H9 (cell line): ENCODE results near the gene GBP3. TPM values are rescaled to one million over a fixed set of nuclear protein-coding genes. Genes with fewer than 3 reads are reported as not detected.

Experiments
- DNase-seq: peaks from one replicate; pipeline ENCODE4 v3.0.0-alpha.2; 2017
- H2AFZ ChIP-seq: one replicate; pipeline ENCODE4 v1.6.1; 2013; ENCODE audit warnings: mild to moderate bottlenecking, low read length, control low read depth, moderate library complexity
- H2AK5ac ChIP-seq: 2 replicates; pipeline ENCODE4 v1.6.1; 2013; ENCODE audit warnings: low read length, control low read depth, mixed read lengths; ENCODE audit not compliant: insufficient read length
- H2BK120ac ChIP-seq: one replicate; pipeline ENCODE4 v1.6.1; 2013; ENCODE audit warnings: low read depth, mild to moderate bottlenecking, low read length, control low read depth, inconsistent platforms; ENCODE audit not compliant: poor library complexity, severe bottlenecking
- H2BK12ac ChIP-seq: 2 replicates; pipeline ENCODE4 v1.6.1; 2013; ENCODE audit warnings: low read length, control low read depth, mixed read lengths, low read depth; ENCODE audit not compliant: insufficient read length
- H2BK15ac ChIP-seq: 2 replicates; pipeline ENCODE4 v1.6.1; 2013; ENCODE audit warnings: low read depth, low read length, control low read depth
- H2BK20ac ChIP-seq: one replicate; pipeline ENCODE4 v1.6.1; 2013; ENCODE audit warnings: low read depth, mild to moderate bottlenecking, low read length, control low read depth, inconsistent platforms; ENCODE audit not compliant: poor library complexity, severe bottlenecking
- H2BK5ac ChIP-seq: 2 replicates; pipeline ENCODE4 v1.6.1; 2013; ENCODE audit warnings: low read length, control low read depth, mixed read lengths; ENCODE audit not compliant: insufficient read length
- H3K14ac ChIP-seq: 2 replicates; pipeline ENCODE4 v1.6.1; 2013; ENCODE audit warnings: low read length, control low read depth; ENCODE audit not compliant: insufficient read depth
- H3K18ac ChIP-seq: 2 replicates; pipeline ENCODE4 v1.6.1; 2013; ENCODE audit warnings: low read depth, mild to moderate bottlenecking, mixed read lengths, low read length, control low read depth; ENCODE audit not compliant: insufficient read length
- H3K23ac ChIP-seq: 2 replicates; pipeline ENCODE4 v1.6.1; 2013; ENCODE audit warnings: low read length, control low read depth, mixed read lengths, low read depth; ENCODE audit not compliant: insufficient read length
- H3K23me2 ChIP-seq: 2 replicates; pipeline ENCODE4 v1.6.1; 2013; ENCODE audit warnings: low read depth, mild to moderate bottlenecking, mixed read lengths, low read length, control low read depth; ENCODE audit not compliant: insufficient read length, poor library complexity, severe bottlenecking
- H3K27ac ChIP-seq: 2 replicates; pipeline ENCODE4 v1.5.1; 2013; ENCODE audit warnings: low read length, control low read depth, mixed read lengths, low read depth; ENCODE audit not compliant: insufficient read length
- H3K27me3 ChIP-seq: 2 replicates; pipeline ENCODE4 v1.6.1; 2013; ENCODE audit warnings: low read length, control low read depth, inconsistent platforms; ENCODE audit not compliant: insufficient read depth
- H3K4ac ChIP-seq: 2 replicates; pipeline ENCODE4 v1.6.1; 2013; ENCODE audit warnings: low read depth, mild to moderate bottlenecking, control low read depth, inconsistent platforms, low read length, moderate library complexity
- H3K4me1 ChIP-seq: 2 replicates; pipeline ENCODE4 v1.6.1; 2013; ENCODE audit warnings: low read length, control low read depth, inconsistent platforms; ENCODE audit not compliant: insufficient read depth
- H3K4me2 ChIP-seq: 2 replicates; pipeline ENCODE4 v1.6.1; 2013; ENCODE audit warnings: low read length, control low read depth, mixed read lengths; ENCODE audit not compliant: insufficient read length, insufficient read depth
- H3K56ac ChIP-seq: 2 replicates; pipeline ENCODE4 v1.6.1; 2013; ENCODE audit warnings: low read depth, mild to moderate bottlenecking, mixed read lengths, low read length, control low read depth; ENCODE audit not compliant: insufficient read length
- H3K79me1 ChIP-seq: 2 replicates; pipeline ENCODE4 v1.6.1; 2013; ENCODE audit warnings: low read depth, mild to moderate bottlenecking, moderate library complexity, low read length, control low read depth, inconsistent platforms; ENCODE audit not compliant: insufficient read depth, poor library complexity, severe bottlenecking
- H3K79me2 ChIP-seq: 2 replicates; pipeline ENCODE4 v1.6.1; 2013; ENCODE audit warnings: low read length, control low read depth, inconsistent platforms; ENCODE audit not compliant: insufficient read depth
- H3K9ac ChIP-seq: 2 replicates; pipeline ENCODE4 v1.6.1; 2013; ENCODE audit warnings: low read length, control low read depth, mixed read lengths; ENCODE audit not compliant: insufficient read length; ENCODE audit errors: extremely low read depth
- H3K9me3 ChIP-seq: one replicate; pipeline ENCODE4 v1.6.1; 2013; ENCODE audit warnings: low read depth, low read length, inconsistent platforms; ENCODE audit not compliant: control insufficient read depth
- H3T11ph ChIP-seq: one replicate; pipeline ENCODE4 v1.6.1; 2013; ENCODE audit warnings: mild to moderate bottlenecking, low read length, control low read depth, inconsistent platforms
- H4K20me1 ChIP-seq: one replicate; pipeline ENCODE4 v1.6.1; 2013; ENCODE audit not compliant: control insufficient read depth, insufficient read length, insufficient read depth
- H4K5ac ChIP-seq: 2 replicates; pipeline ENCODE4 v1.6.1; 2013; ENCODE audit warnings: low read depth, mild to moderate bottlenecking, mixed read lengths, low read length, control low read depth; ENCODE audit not compliant: insufficient read length
- H4K8ac ChIP-seq: replicated peaks from 2 replicates; pipeline ENCODE4 v1.6.1; 2013; ENCODE audit warnings: low read length, control low read depth, mixed read lengths, low read depth; ENCODE audit not compliant: insufficient read length
- H4K91ac ChIP-seq: 2 replicates; pipeline ENCODE4 v1.6.1; 2013; ENCODE audit warnings: low read depth, mild to moderate bottlenecking, moderate library complexity, mixed read lengths, low read length, control low read depth; ENCODE audit not compliant: insufficient read length
- H3K27ac Mint-ChIP-seq, 3 experiments: 2 replicates in 2 of 3; 3 replicates in 1 of 3; pipeline ENCODE4 v1.8.0; 2020 to 2021; ENCODE audit warnings: mixed read lengths in 3 of 3, mild to moderate bottlenecking in 1 of 3, moderate library complexity in 1 of 3
- H3K27me3 Mint-ChIP-seq: 2 replicates; pipeline ENCODE4 v1.8.0; 2021; ENCODE audit warnings: low read depth, mild to moderate bottlenecking, moderate library complexity, mixed read lengths
- H3K36me3 Mint-ChIP-seq, 3 experiments: 2 replicates in 2 of 3; 3 replicates in 1 of 3; pipeline ENCODE4 v1.8.0; 2020 to 2021; ENCODE audit warnings: low read depth in 3 of 3, mixed read lengths in 3 of 3; ENCODE audit not compliant: insufficient read depth in 1 of 3
- H3K4me1 Mint-ChIP-seq, 2 experiments: 2 replicates each; pipeline ENCODE4 v1.8.0; 2020; ENCODE audit warnings: mixed read lengths in 2 of 2
- H3K4me3 Mint-ChIP-seq, 2 experiments: 2 replicates in 1 of 2; 3 replicates in 1 of 2; pipeline ENCODE4 v1.8.0; 2020 to 2021; ENCODE audit warnings: mild to moderate bottlenecking in 2 of 2, mixed read lengths in 2 of 2, moderate library complexity in 1 of 2
- H3K9me3 Mint-ChIP-seq, 2 experiments: 2 replicates in 1 of 2; 3 replicates in 1 of 2; pipeline ENCODE4 v1.8.0; 2020; ENCODE audit warnings: mild to moderate bottlenecking in 2 of 2, mixed read lengths in 2 of 2, moderate library complexity in 1 of 2
- CTCF ChIP-seq: fragments of 200-600 bp; sonication (generic); conservative IDR thresholded peaks from 3 replicates; pipeline ENCODE4 v1.8.0; 2021; ENCODE audit warnings: antibody characterized with exemption, mild to moderate bottlenecking
- WGBS: extraction: QIAGEN DNeasy Blood & Tissue Kit; methylation state at CpG from one replicate; pipeline ENCODE4 v1.1.7; 2013; ENCODE audit warnings: missing lambda C conversion rate, low lambda C conversion rate, mixed read lengths; ENCODE audit not compliant: insufficient read length; ENCODE audit errors: extremely low coverage; 5-methylcytosine and 5-hydroxymethylcytosine counted together
- total RNA-seq: library from RNA; stranded (reverse); gene quantifications from 2 replicates; pipeline ENCODE4 v1.2.1, GENCODE V29; 2021

GBP3 gene
- total RNA-seq, 1 experiment from 2014 or later = not detected

- no peak overlapping the region for H3K23ac ChIP-seq
- H3K4me3 Mint-ChIP-seq = no peak overlapping the region
- H3K9me3 ChIP-seq = no peaks in the 10 kb centered on the region
- peaks cover 3% of the 10 kb centered on the region for H4K20me1 ChIP-seq
- peaks cover 16% of the 10 kb centered on the region for H3K79me1 ChIP-seq
- no peak overlapping the region for H4K8ac ChIP-seq
- H2BK15ac ChIP-seq = no peak overlapping the region
- H4K5ac ChIP-seq = no peak overlapping the region
- H3K27me3 ChIP-seq = no peaks in the 10 kb centered on the region
- no peak overlapping the region for H4K91ac ChIP-seq
- H3K23me2 ChIP-seq = no peaks in the 10 kb centered on the region
- H3K4me1 Mint-ChIP-seq = peaks cover 3 to 23% of the 10 kb centered on the region in 2 experiments
- no peak overlapping the region; a peak in 1 of 7 replicates for H3K27ac Mint-ChIP-seq
- H2BK20ac ChIP-seq = no peak overlapping the region
- no peak overlapping the region for H3K56ac ChIP-seq
- DNase-seq = no peak
- no peaks in the 10 kb centered on the region for H3K9me3 Mint-ChIP-seq
- no peak overlapping the region for H3K4ac ChIP-seq
- no peak overlapping the region for H3K14ac ChIP-seq
- no peak for TF ChIP-seq CTCF
- H2AFZ ChIP-seq = no peak overlapping the region
- no peak overlapping the region for H2BK5ac ChIP-seq
- H3K4me2 ChIP-seq = no peak overlapping the region
- no peak overlapping the region for H2BK12ac ChIP-seq
- H3K79me2 ChIP-seq = peaks cover 22% of the 10 kb centered on the region; the same call in 1 of the 2 replicates
- no peak overlapping the region for H2AK5ac ChIP-seq
- H3K9ac ChIP-seq = no peak overlapping the region
- whole genome bisulfite sequencing = no CpG with 5 or more reads among the region's 1 CpG
- no peak overlapping the region for H2BK120ac ChIP-seq
- H3K27ac ChIP-seq = peak overlapping the region; percentile 33
- H3K27me3 Mint-ChIP-seq = no peaks in the 10 kb centered on the region
- H3K36me3 Mint-ChIP-seq = peaks cover 27 to 50% (median 45%) of the 10 kb centered on the region in 3 experiments
- H3K4me1 ChIP-seq = no peaks in the 10 kb centered on the region; the same call in 1 of the 2 replicates
- H3K18ac ChIP-seq = no peak overlapping the region
- H3T11ph ChIP-seq = no peak overlapping the region
These were observed 37.6 kb downstream of the GBP3 start for GRCh38 chr1:88985032-88985431.
